Keratinocyte (primary cell): ENCODE data around the gene KIF16B. TPM values are rescaled to one million over a fixed set of nuclear protein-coding genes. Genes with fewer than 3 reads are reported as not detected.

ENCODE experiments used
- DNase-seq: peaks from one replicate; pipeline ENCODE4 v3.0.0-alpha.2; 2011; ENCODE audit warnings: low read depth, missing footprints, low spot score
- FAIRE-seq: peaks from 2 replicates; lab custom pipeline; 2011; peaks lifted over from hg19 to GRCh38; lab: Jason Lieb, UNC
- H2AFZ ChIP-seq: 2 replicates; pipeline ENCODE4 v1.6.0; 2012; ENCODE audit warnings: low read length, control low read depth, inconsistent platforms; ENCODE audit not compliant: control insufficient read depth
- H3K27ac ChIP-seq: 2 replicates; pipeline ENCODE4 v1.5.1; 2011; ENCODE audit warnings: low read length; ENCODE audit not compliant: control insufficient read depth, insufficient read depth
- H3K27me3 ChIP-seq: 3 replicates; pipeline ENCODE4 v1.6.0; 2011; ENCODE audit warnings: low read length; ENCODE audit not compliant: control insufficient read depth, insufficient read depth; ENCODE audit errors: extremely low read depth
- H3K36me3 ChIP-seq, 2 experiments: 2 replicates in 1 of 2; 3 replicates in 1 of 2; pipeline ENCODE4 v1.5.1; 2011; ENCODE audit warnings: low read length in 2 of 2, mild to moderate bottlenecking in 1 of 2; ENCODE audit not compliant: control insufficient read depth in 2 of 2, insufficient read depth in 2 of 2; ENCODE audit errors: extremely low read depth in 1 of 2
- H3K4me1 ChIP-seq: 3 replicates; pipeline ENCODE4 v1.5.1; 2011; ENCODE audit warnings: low read length; ENCODE audit not compliant: control insufficient read depth, insufficient read depth; ENCODE audit errors: extremely low read depth
- H3K4me2 ChIP-seq: 3 replicates; pipeline ENCODE4 v1.6.0; 2011; ENCODE audit warnings: low read depth, low read length; ENCODE audit not compliant: control insufficient read depth, insufficient read depth; ENCODE audit errors: extremely low read depth
- H3K4me3 ChIP-seq, 3 experiments: fragments of 200-600 bp in 1 of 3; sonication (generic) in 1 of 3; 2 replicates in 2 of 3; 3 replicates in 1 of 3; pipeline ENCODE4 v1.5.1; 2011 to 2016; ENCODE audit warnings: low read length in 3 of 3, mild to moderate bottlenecking in 3 of 3, control low read depth in 2 of 3, inconsistent platforms in 1 of 3, low read depth in 1 of 3, mixed read lengths in 1 of 3, mixed run types in 1 of 3, moderate library complexity in 1 of 3; ENCODE audit not compliant: control insufficient read depth in 2 of 3, insufficient read depth in 2 of 3; ENCODE audit errors: extremely low read depth in 1 of 3
- H3K79me2 ChIP-seq: 2 replicates; pipeline ENCODE4 v1.6.0; 2012; ENCODE audit warnings: low read length; ENCODE audit not compliant: control insufficient read depth, insufficient read depth
- H3K9ac ChIP-seq: 3 replicates; pipeline ENCODE4 v1.6.0; 2011; ENCODE audit warnings: low read length; ENCODE audit not compliant: control insufficient read depth, insufficient read depth; ENCODE audit errors: extremely low read depth
- H3K9me1 ChIP-seq: 3 replicates; pipeline ENCODE4 v1.6.0; 2011; ENCODE audit warnings: low read length; ENCODE audit not compliant: control insufficient read depth, insufficient read depth; ENCODE audit errors: extremely low read depth
- H3K9me3 ChIP-seq: 2 replicates; pipeline ENCODE4 v1.5.1; 2012; ENCODE audit warnings: low read depth, low read length; ENCODE audit not compliant: control insufficient read depth
- H4K20me1 ChIP-seq: 3 replicates; pipeline ENCODE4 v1.6.0; 2011; ENCODE audit warnings: low read length; ENCODE audit not compliant: control insufficient read depth, insufficient read depth; ENCODE audit errors: extremely low read depth
- EZH2 ChIP-seq: IDR thresholded peaks from one replicate; pipeline ENCODE4 v1.6.1; 2012; ENCODE audit warnings: inconsistent platforms, mild to moderate bottlenecking, low read length, moderate library complexity
- dilution Hi-C: fragments of 300-500 bp; cut with MboI; formaldehyde crosslinking; loops from one replicate; pipeline ENCODE4 v1.7.0; 2020; ENCODE audit warnings: low sequenced_read_pairs; ENCODE audit not compliant: extremely low pct_ligation_motif_present
- polyA plus RNA-seq, 5 experiments: library from polyadenylated mRNA; depleted of rRNA in 3 of 5; stranded (reverse) in 3 of 5; stranded (forward) in 1 of 5; unstranded in 1 of 5; fragments of >200 nt; gene quantifications; 1 replicate in 1 of 5; 2 replicates in 3 of 5; 3 replicates in 1 of 5; pipeline versions ENCODE4 v1.2.1 to v1.2.3, GENCODE V29; 2011 to 2012; ENCODE audit warnings: missing spikeins in 2 of 5, low read depth in 1 of 5, low replicate concordance in 1 of 5
- TF ChIP-seq, protein P1 (sequence below), 3 experiments: IDR thresholded peaks in 1 of 3; conservative IDR thresholded peaks in 1 of 3; optimal IDR thresholded peaks in 1 of 3; 2 replicates in 2 of 3; 3 replicates in 1 of 3; pipeline versions ENCODE3 to v1.5.1; 2011; ENCODE audit warnings: low read length in 3 of 3, mild to moderate bottlenecking in 3 of 3, moderate library complexity in 2 of 3, control low read depth in 1 of 3, inconsistent platforms in 1 of 3; ENCODE audit not compliant: insufficient read depth in 2 of 3; ENCODE audit errors: extremely low read depth in 1 of 3

Gene KIF16B
- polyA plus RNA-seq, 1 donor (not counting 4 experiments of a cell fraction or from before 2014, with no cell fraction given): 16.1 TPM

- Histone ChIP-seq H3K36me3 (peaks cover 3 to 4% of the 10 kb centered on the region in 2 experiments), H4K20me1 (no peaks in the 10 kb centered on the region), H3K4me2 (no peak overlapping the region), H3K9ac (no peak overlapping the region), H3K27ac (no peak overlapping the region), H3K79me2 (no peaks in the 10 kb centered on the region), H2AFZ (no peak overlapping the region), H3K27me3 (no peaks in the 10 kb centered on the region), H3K9me3 (no peaks in the 10 kb centered on the region), H3K9me1 (no peaks in the 10 kb centered on the region), H3K4me3 (no peak overlapping the region), H3K4me1 (no peaks in the 10 kb centered on the region)
- DNase-seq: no peak
- dilution Hi-C loops: no loop called here
- no peak for FAIRE-seq
- TF ChIP-seq, protein P1, sequence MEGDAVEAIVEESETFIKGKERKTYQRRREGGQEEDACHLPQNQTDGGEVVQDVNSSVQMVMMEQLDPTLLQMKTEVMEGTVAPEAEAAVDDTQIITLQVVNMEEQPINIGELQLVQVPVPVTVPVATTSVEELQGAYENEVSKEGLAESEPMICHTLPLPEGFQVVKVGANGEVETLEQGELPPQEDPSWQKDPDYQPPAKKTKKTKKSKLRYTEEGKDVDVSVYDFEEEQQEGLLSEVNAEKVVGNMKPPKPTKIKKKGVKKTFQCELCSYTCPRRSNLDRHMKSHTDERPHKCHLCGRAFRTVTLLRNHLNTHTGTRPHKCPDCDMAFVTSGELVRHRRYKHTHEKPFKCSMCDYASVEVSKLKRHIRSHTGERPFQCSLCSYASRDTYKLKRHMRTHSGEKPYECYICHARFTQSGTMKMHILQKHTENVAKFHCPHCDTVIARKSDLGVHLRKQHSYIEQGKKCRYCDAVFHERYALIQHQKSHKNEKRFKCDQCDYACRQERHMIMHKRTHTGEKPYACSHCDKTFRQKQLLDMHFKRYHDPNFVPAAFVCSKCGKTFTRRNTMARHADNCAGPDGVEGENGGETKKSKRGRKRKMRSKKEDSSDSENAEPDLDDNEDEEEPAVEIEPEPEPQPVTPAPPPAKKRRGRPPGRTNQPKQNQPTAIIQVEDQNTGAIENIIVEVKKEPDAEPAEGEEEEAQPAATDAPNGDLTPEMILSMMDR (optimal IDR thresholded peaks at IDR 0.05 in 1 of 3, IDR thresholded peaks at IDR 0.05 in 1 of 3, conservative IDR thresholded peaks at IDR 0.05 in 1 of 3; ENCODE audit: extremely low read depth in 1 of 3, insufficient read depth in 2 of 3, low read length in 3 of 3): no peak
- no peak for TF ChIP-seq EZH2
Measured at GRCh38 chr20:16272780-16273360, 300.4 kb downstream of the KIF16B start.

DNA sequence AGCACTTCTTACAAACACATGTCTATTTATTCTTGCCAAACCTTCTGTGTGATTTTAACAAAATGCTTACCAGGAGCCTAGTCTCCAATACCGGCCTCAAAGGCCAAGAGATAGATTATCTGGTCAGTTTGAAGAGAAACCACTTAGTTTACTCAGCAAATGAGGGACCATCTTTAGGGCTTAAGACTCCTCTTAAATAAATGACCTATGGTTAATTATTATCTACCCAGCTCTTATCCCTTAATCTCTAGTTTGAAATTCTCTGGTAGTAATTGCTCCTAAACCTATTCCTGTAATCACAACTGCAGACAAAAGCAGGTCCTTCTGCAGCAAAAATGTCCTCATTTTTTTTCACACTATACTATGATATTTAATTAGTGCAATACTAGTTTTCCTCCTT lies 301.8 kb downstream of the KIF16B start:
- H3K27me3 ChIP-seq: no peaks in the 10 kb centered on the region
- H3K27ac ChIP-seq: no peak overlapping the region
- no peaks in the 10 kb centered on the region for H4K20me1 ChIP-seq
- no peaks in the 10 kb centered on the region for H3K9me1 ChIP-seq
- H3K9ac ChIP-seq: no peak overlapping the region
- no peaks in the 10 kb centered on the region for H3K9me3 ChIP-seq
- TF ChIP-seq, protein P1 (optimal IDR thresholded peaks at IDR 0.05 in 1 of 3, IDR thresholded peaks at IDR 0.05 in 1 of 3, conservative IDR thresholded peaks at IDR 0.05 in 1 of 3; ENCODE audit: extremely low read depth in 1 of 3, insufficient read depth in 2 of 3, low read length in 3 of 3): no peak
- TF ChIP-seq EZH2: no peak
- H3K36me3 ChIP-seq: peaks cover 3 to 4% of the 10 kb centered on the region in 2 experiments
- no peak overlapping the region for H2AFZ ChIP-seq
- no peak overlapping the region for H3K4me3 ChIP-seq
- no peaks in the 10 kb centered on the region for H3K4me1 ChIP-seq
- dilution Hi-C loops: no loop called here
- no peaks in the 10 kb centered on the region for H3K79me2 ChIP-seq
- FAIRE-seq: no peak
- no peak for DNase-seq
- no peak overlapping the region for H3K4me2 ChIP-seq
